GM18499 (cell line): Measurements from ENCODE around the gene MS4A4E.
"Not testable (repeated sequence)": the region's sequence is repeated elsewhere in the genome, so short reads cannot be mapped to it uniquely, and the experiment has no call there.

Source experiments
- ATAC-seq: cut with Tn5 transposase; IDR thresholded peaks from one replicate; pipeline ENCODE4 v1.9.1; 2021; ENCODE audit warnings: moderate number of reproducible peaks; ENCODE audit not compliant: insufficient read depth, unreplicated experiment

MS4A4E gene

GRCh38 chr11:60182541-60183330, 60.2 kb downstream of the MS4A4E start, which contains the start of gene MS4A6A:
TSS of gene MS4A6A (minus strand) at chr11:60183083. CDS start at chr11:60181727, 1,356 bp downstream.
- no peak for ATAC-seq

GRCh38 chr11:60175860-60176275, 67.1 kb downstream of the MS4A4E start:
- ATAC-seq: no peak

GRCh38 chr11:60172011-60172410, 70.9 kb downstream of the MS4A4E start:
- no peak for ATAC-seq

- no peak for ATAC-seq
Measured at GRCh38 chr11:60170566-60170965, 72.4 kb downstream of the MS4A4E start.

GRCh38 chr11:60169264-60169915, 73.5 kb downstream of the MS4A4E start:
- ATAC-seq: no peak

- ATAC-seq: no peak
Measured at GRCh38 chr11:60168306-60168705, 74.6 kb downstream of the MS4A4E start.

- no peak for ATAC-seq
Measured at GRCh38 chr11:60165951-60166350, 77.0 kb downstream of the MS4A4E start.

- no peak for ATAC-seq
Measured at GRCh38 chr11:60165538-60165937, 77.4 kb downstream of the MS4A4E start.

- no peak for ATAC-seq
Measured at GRCh38 chr11:60164550-60165075, 78.3 kb downstream of the MS4A4E start.

- ATAC-seq: no peak
Measured at GRCh38 chr11:60161766-60162165, 81.2 kb downstream of the MS4A4E start.

GRCh38 chr11:60161107-60161506, 81.8 kb downstream of the MS4A4E start:
- ATAC-seq: no peak

- ATAC-seq: no peak
Measured at GRCh38 chr11:60159868-60160267, 83.1 kb downstream of the MS4A4E start.

GRCh38 chr11:60159284-60159683, 83.7 kb downstream of the MS4A4E start:
- ATAC-seq: no peak

- ATAC-seq: no peak
Measured at GRCh38 chr11:60158636-60159035, 84.3 kb downstream of the MS4A4E start.

GRCh38 chr11:60155931-60156330, 87.0 kb downstream of the MS4A4E start:
- no peak for ATAC-seq

- not testable (repeated sequence) for ATAC-seq
Measured at GRCh38 chr11:60152727-60153126, 90.2 kb downstream of the MS4A4E start.

- ATAC-seq: no peak
Measured at GRCh38 chr11:60150279-60150678, 92.7 kb downstream of the MS4A4E start.
